K562 (cell line): ENCODE data around the gene TMEM273.

Experiments used
- ELF1 ChIP-seq: fragments of 200-800 bp; sonication (Bioruptor generic); IDR thresholded peaks from 2 replicates; pipeline ENCODE4 v1.6.1; 2016; ENCODE audit warnings: missing genetic modification characterization, missing compliant biosample characterization
- FOS ChIP-seq: IDR thresholded peaks from 3 replicates; pipeline ENCODE4 v1.6.1; 2011; ENCODE audit not compliant: insufficient read length; ENCODE audit errors: extremely low read depth
- HNRNPL ChIP-seq: fragments of 200-400 bp; formaldehyde crosslinking; IDR thresholded peaks from 2 replicates; pipeline ENCODE4 v1.6.1; 2017; ENCODE audit warnings: low read depth, mild to moderate bottlenecking, low read length
- IRF2 ChIP-seq: sonication (generic); formaldehyde crosslinking; IDR thresholded peaks from 2 replicates; pipeline ENCODE4 v1.8.1; 2022; ENCODE audit warnings: mild to moderate bottlenecking, missing genetic modification reagents
- MTA3 ChIP-seq: fragments of 450-650 bp; formaldehyde crosslinking; IDR thresholded peaks from 2 replicates; pipeline ENCODE4 v1.6.1; 2017; ENCODE audit warnings: mild to moderate bottlenecking, borderline replicate concordance
- POLR2AphosphoS5 ChIP-seq: IDR thresholded peaks from 2 replicates; pipeline ENCODE4 v1.6.1; 2011; ENCODE audit warnings: mild to moderate bottlenecking, low read depth, low read length, moderate library complexity; ENCODE audit not compliant: control insufficient read depth, insufficient read depth
- POLR2B ChIP-seq: fragments of 450-650 bp; IDR thresholded peaks from 2 replicates; pipeline ENCODE4 v1.6.1; 2018; ENCODE audit warnings: low read depth; ENCODE audit not compliant: partially characterized antibody
- SIX5 ChIP-seq, 2 experiments: IDR thresholded peaks; 2 replicates each; pipeline ENCODE4 v1.6.1; 2011; ENCODE audit warnings: low read length in 2 of 2, borderline replicate concordance in 1 of 2, low read depth in 1 of 2, mild to moderate bottlenecking in 1 of 2, moderate library complexity in 1 of 2; ENCODE audit not compliant: insufficient read depth in 1 of 2
- SMARCC2 ChIP-seq: fragments of 450-650 bp; IDR thresholded peaks from 2 replicates; pipeline ENCODE4 v1.6.1; 2017; ENCODE audit warnings: antibody characterized with exemption, moderate library complexity, mild to moderate bottlenecking, low read depth
- SREBF2 ChIP-seq: sonication (generic); formaldehyde crosslinking; IDR thresholded peaks from 2 replicates; pipeline ENCODE4 v1.4.0; 2020; ENCODE audit warnings: mild to moderate bottlenecking, missing genetic modification reagents
- TF ChIP-seq, protein P1 (sequence below): sonication (generic); formaldehyde crosslinking; IDR thresholded peaks from 2 replicates; pipeline ENCODE4 v1.8.1; 2023; ENCODE audit warnings: mild to moderate bottlenecking, missing genetic modification reagents

DNA sequence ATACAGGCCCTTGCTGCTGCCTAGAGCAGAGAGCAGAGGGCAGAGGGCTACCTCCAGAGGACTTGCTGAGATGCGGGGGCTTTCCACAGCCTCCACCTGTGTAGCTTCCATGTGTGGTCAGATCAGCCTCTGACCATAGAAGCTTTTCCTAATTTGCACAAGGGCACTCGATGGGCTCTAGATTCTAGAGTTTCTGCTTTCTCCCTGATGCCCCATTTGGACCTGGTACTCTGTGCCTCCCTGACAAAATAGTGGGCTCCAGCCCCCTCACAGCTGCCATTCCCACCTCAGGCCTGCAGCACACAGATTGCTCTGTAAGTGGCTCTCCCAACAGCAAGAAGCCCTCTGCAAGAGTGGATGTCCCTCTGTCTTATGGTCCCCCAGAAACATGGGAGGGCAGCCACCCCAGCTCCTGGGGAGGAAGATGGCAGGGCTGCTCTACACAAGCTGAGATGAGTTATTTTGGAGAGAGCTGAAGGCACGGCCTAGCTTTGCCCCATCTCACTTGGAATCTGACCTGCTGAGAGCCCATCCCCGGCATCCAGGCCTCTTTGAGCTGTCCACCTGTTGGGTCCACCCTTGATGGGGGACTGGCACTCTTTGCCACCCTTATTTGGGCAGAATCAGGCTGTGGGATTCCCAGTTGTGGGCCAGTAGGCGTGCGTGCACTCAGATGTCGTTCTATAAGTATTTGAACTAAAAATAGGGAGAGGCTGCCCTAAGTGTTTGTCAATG lies 16.7 kb downstream of the TMEM273 start:
- no peak for TF ChIP-seq POLR2B
- TF ChIP-seq FOS = no peak
- no peak for TF ChIP-seq SREBF2 (CRISPR knock-in tag)
- no peak for TF ChIP-seq MTA3
- no peak for TF ChIP-seq SMARCC2
- no peak for TF ChIP-seq POLR2AphosphoS5
- no peak for TF ChIP-seq ELF1 (tag)
- TF ChIP-seq, protein P1, sequence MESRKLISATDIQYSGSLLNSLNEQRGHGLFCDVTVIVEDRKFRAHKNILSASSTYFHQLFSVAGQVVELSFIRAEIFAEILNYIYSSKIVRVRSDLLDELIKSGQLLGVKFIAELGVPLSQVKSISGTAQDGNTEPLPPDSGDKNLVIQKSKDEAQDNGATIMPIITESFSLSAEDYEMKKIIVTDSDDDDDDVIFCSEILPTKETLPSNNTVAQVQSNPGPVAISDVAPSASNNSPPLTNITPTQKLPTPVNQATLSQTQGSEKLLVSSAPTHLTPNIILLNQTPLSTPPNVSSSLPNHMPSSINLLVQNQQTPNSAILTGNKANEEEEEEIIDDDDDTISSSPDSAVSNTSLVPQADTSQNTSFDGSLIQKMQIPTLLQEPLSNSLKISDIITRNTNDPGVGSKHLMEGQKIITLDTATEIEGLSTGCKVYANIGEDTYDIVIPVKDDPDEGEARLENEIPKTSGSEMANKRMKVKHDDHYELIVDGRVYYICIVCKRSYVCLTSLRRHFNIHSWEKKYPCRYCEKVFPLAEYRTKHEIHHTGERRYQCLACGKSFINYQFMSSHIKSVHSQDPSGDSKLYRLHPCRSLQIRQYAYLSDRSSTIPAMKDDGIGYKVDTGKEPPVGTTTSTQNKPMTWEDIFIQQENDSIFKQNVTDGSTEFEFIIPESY (CRISPR knock-in tag) = no peak
- no peak for TF ChIP-seq IRF2
- TF ChIP-seq SIX5 (IDR thresholded peaks at IDR 0.05; ENCODE audit: borderline replicate concordance in 1 of 2, insufficient read depth in 1 of 2, low read depth in 1 of 2, low read length in 2 of 2) = no peak
- TF ChIP-seq HNRNPL = no peak
